Mammary epithelial cell (primary cell): Measurements from ENCODE around the gene FGF12.

Experiments
- CTCF ChIP-seq, 2 donors: IDR thresholded peaks in 1 of 2; conservative IDR thresholded peaks in 1 of 2; 2 replicates each; pipeline ENCODE4 v1.5.1; 2011 to 2012; ENCODE audit warnings: inconsistent platforms in 2 of 2, low read length in 2 of 2, mild to moderate bottlenecking in 2 of 2, control low read depth in 1 of 2, low read depth in 1 of 2; ENCODE audit not compliant: insufficient read depth in 1 of 2; ENCODE audit errors: extremely low read depth in 1 of 2
- EZH2 ChIP-seq: IDR thresholded peaks from 2 replicates; pipeline ENCODE4 v1.6.1; 2012; ENCODE audit warnings: low read length, inconsistent platforms, borderline replicate concordance

- TF ChIP-seq CTCF (conservative IDR thresholded peaks at IDR 0.05 in 1 of 2, IDR thresholded peaks at IDR 0.05 in 1 of 2; ENCODE audit: extremely low read depth in 1 of 2, insufficient read depth in 1 of 2, low read depth in 1 of 2, low read length in 2 of 2), result no peak
- TF ChIP-seq EZH2, result no peak
Measured at GRCh38 chr3:192675958-192676649, 51.2 kb downstream of the FGF12 start.
